ENCODE data around the gene FKBP15. TPM values are rescaled to one million over a fixed set of nuclear protein-coding genes. Genes with fewer than 3 reads are reported as not detected.
A peak's percentile ranks its signal among the peaks of the same experiment; 100 is the strongest.

FKBP15 gene
- total and polyA plus RNA-seq, 2 of the 8 experiments (the other 6 are each of a cell fraction or from before 2014, with no cell fraction given), result 9.9 to 13.8 TPM

GRCh38 chr9:113160571-113160970, 60.5 kb downstream of the FKBP15 start:
- H3K9ac ChIP-seq (replicated peaks in 1 of 4; ENCODE audit: extremely low read depth in 1 of 4, low read depth in 3 of 4, low read length in 3 of 4), result no peak overlapping the region
- H4K20me1 ChIP-seq (replicated peaks in 1 of 2; ENCODE audit: control insufficient read depth in 1 of 2, insufficient read depth in 2 of 2, low read length in 2 of 2), result no peaks in the 10 kb centered on the region
- H3K79me2 ChIP-seq (ENCODE audit: control insufficient read depth in 1 of 2, insufficient read depth in 2 of 2, low read length in 2 of 2), result no peaks in the 10 kb centered on the region
- no peaks in the 10 kb centered on the region for H3K27me3 ChIP-seq (replicated peaks in 1 of 4; ENCODE audit: control insufficient read depth in 3 of 4, extremely low read depth in 1 of 4, insufficient read depth in 3 of 4, low read length in 3 of 4)
- H4K91ac ChIP-seq (replicated peaks; ENCODE audit: insufficient read length, low read length), result no peak overlapping the region
- H2BK15ac ChIP-seq (ENCODE audit: low read length), result no peak overlapping the region
- TF ChIP-seq SP1 (IDR thresholded peaks at IDR 0.05; ENCODE audit: low read depth, low read length) (peak; percentile 39; the same call in 1 of the 2 replicates), CREB1 (IDR thresholded peaks at IDR 0.05) (no peak), CHD1 (IDR thresholded peaks at IDR 0.05; ENCODE audit: low read depth, low read length) (no peak), TAF1 (IDR thresholded peaks at IDR 0.05; ENCODE audit: low read depth, low read length) (no peak), ATF2 (IDR thresholded peaks at IDR 0.05; ENCODE audit: low read length) (no peak), EZH2 (IDR thresholded peaks at IDR 0.05; ENCODE audit: low read depth, low read length, severe bottlenecking) (no peak), RFX5 (IDR thresholded peaks at IDR 0.05; ENCODE audit: borderline replicate concordance, low read depth, low read length) (no peak), SIN3A (conservative IDR thresholded peaks at IDR 0.05 in 1 of 2, IDR thresholded peaks at IDR 0.05 in 1 of 2; ENCODE audit: low read depth in 1 of 2, low read length in 2 of 2) (0 out of 4 replicates have a peak, but pooled peaks of 1 of the 2 experiments have one; percentile 26), POU5F1 (IDR thresholded peaks at IDR 0.05; ENCODE audit: low read depth, low read length) (no peak), KDM5A (IDR thresholded peaks at IDR 0.05; ENCODE audit: low read length) (no peak), JUND (IDR thresholded peaks at IDR 0.05; ENCODE audit: low read length) (no peak; the same call in 1 of the 2 replicates), NANOG (IDR thresholded peaks at IDR 0.05; ENCODE audit: insufficient read depth, low read depth, low read length, poor library complexity, severe bottlenecking) (peak; percentile 87)
- H3K4ac ChIP-seq (replicated peaks; ENCODE audit: insufficient read length, low read depth, low read length), result no peak overlapping the region
- H3K14ac ChIP-seq (ENCODE audit: insufficient read length), result no peak overlapping the region
- 0 out of 8 replicates have a peak overlapping the region, but pooled peaks of 1 of the 4 experiments have one; percentile 20 for H3K4me3 ChIP-seq (ENCODE audit: extremely low read depth in 1 of 4, insufficient read depth in 2 of 4, low read depth in 3 of 4, low read length in 4 of 4)
- no peak overlapping the region for H3K18ac ChIP-seq (ENCODE audit: extremely low read depth, low read length)
- ChIA-PET POLR2A (ENCODE audit: partially characterized antibody) (interaction anchor here (1.9 to 2.1 kb wide), 2 partner anchors 8 to 10 kb away, joined by 5 to 8 read pairs; partner anchors contain the start of gene SLC31A2), CTCF (ENCODE audit: partially characterized antibody) (interaction anchor here (1.7 kb wide), 1 partner anchor 49 kb away, joined by 5 read pairs; no protein-coding TSS in a partner anchor)
- peak in 1 of 2 experiments; percentile 27 for DNase-seq (ENCODE audit: low read depth in 1 of 2, low spot score in 2 of 2)
- H2BK120ac ChIP-seq (replicated peaks; ENCODE audit: low read depth, low read length), result no peak overlapping the region
- no peak overlapping the region for H3K23ac ChIP-seq (ENCODE audit: insufficient read length)
- no peak overlapping the region for H2AK5ac ChIP-seq (ENCODE audit: low read depth, low read length)
- peaks cover 0 to 11% (median 7%) of the 10 kb centered on the region in 4 experiments; a peak in 5 of 7 replicates for H3K4me1 ChIP-seq (replicated peaks in 1 of 4; ENCODE audit: control insufficient read depth in 3 of 4, insufficient read depth in 4 of 4, low read length in 3 of 4)
- no peak overlapping the region for H2BK20ac ChIP-seq (ENCODE audit: low read length)
- H3K9me3 ChIP-seq (ENCODE audit: insufficient read depth in 2 of 2, low read depth in 1 of 2, low read length in 1 of 2), result no peaks in the 10 kb centered on the region
- no peak overlapping the region for H4K8ac ChIP-seq (ENCODE audit: extremely low read depth, insufficient read depth, low read length)
- H2BK12ac ChIP-seq (ENCODE audit: low read depth, low read length), result no peak overlapping the region
- H4K5ac ChIP-seq (ENCODE audit: insufficient read length, low read depth, low read length), result no peak overlapping the region
- H2AFZ ChIP-seq (ENCODE audit: low read length), result no peak overlapping the region
- H2BK5ac ChIP-seq (ENCODE audit: low read depth, low read length), result no peak overlapping the region
- H3K27ac ChIP-seq (ENCODE audit: low read depth, low read length), result no peak overlapping the region
- H3K56ac ChIP-seq (replicated peaks; ENCODE audit: insufficient read length, low read depth, low read length), result no peak overlapping the region
- H3K36me3 ChIP-seq (ENCODE audit: control insufficient read depth in 2 of 4, insufficient read depth in 4 of 4, low read length in 3 of 4), result peaks cover 2 to 7% (median 4%) of the 10 kb centered on the region in 4 experiments; a peak in 2 of 8 replicates
- H3K23me2 ChIP-seq (ENCODE audit: low read depth, low read length), result no peaks in the 10 kb centered on the region
- peak; percentile 87 for FAIRE-seq
- H3K79me1 ChIP-seq (ENCODE audit: low read depth, low read length), result no peaks in the 10 kb centered on the region
- 14% methylated on average over 3 of the region's 3 CpGs; no CpG with 5 or more reads in 1 of the 2 experiments for WGBS, 2 experiments (ENCODE audit: extremely low coverage in 1 of 2, insufficient coverage in 1 of 2, insufficient read length in 1 of 2, insufficient replicate concordance in 2 of 2, low coverage in 1 of 2, low lambda C conversion rate in 2 of 2, missing lambda C conversion rate in 1 of 2)
- H3K4me2 ChIP-seq (ENCODE audit: insufficient read depth in 1 of 2, low read depth in 2 of 2, low read length in 2 of 2), result peak overlapping the region in 1 of 2 experiments; percentile 53; a peak in 2 of 4 replicates

Data from H1 (cell line).